GM19025 (cell line): ENCODE data around the gene ATOH7.
"Not testable (repeated sequence)": the region's sequence is repeated elsewhere in the genome, so short reads cannot be mapped to it uniquely, and the experiment has no call there.

Experiments used
- ATAC-seq: cut with Tn5 transposase; IDR thresholded peaks from one replicate; pipeline ENCODE4 v1.9.1; 2021; ENCODE audit warnings: mild to moderate bottlenecking, low read depth, moderate library complexity; ENCODE audit not compliant: unreplicated experiment

ATOH7 gene

DNA sequence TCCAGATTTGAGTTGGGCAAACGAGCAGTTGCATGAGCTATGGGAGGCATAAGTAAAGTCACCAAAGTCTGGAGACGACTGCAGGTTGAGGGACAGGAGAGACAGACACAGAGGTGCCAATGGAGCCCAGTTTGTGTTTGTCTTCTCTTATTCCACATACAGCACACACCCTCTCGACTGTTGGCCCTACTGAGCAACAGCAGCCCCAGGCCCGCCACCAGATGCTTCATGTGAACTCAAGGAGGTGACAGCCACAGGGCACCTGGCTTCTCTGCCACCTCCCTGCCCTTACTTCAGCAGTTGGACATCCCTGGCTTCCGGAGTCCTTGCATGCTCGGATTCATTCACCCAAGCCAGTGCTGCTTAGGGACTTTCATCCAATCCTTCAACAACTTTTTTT lies 6.5 kb upstream of the ATOH7 start:
- ATAC-seq = no peak

DNA sequence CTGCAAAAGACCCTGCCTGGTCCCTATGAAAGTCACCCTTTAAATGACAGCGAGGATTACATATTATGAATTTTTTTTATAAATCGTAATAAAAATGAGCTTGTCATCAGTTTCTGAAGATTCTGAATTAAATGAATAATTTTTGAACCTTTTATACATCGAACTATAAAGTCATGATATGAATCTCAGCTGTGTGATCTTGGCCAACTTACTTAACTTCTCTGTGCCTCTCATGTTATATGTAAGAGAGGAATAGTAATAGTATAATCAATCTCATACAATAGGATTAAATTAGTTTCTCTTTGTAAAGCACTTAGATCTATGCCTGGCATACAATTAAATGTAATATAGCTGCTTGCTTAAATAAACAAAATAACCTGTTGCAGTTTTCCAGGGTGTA lies 5.3 kb upstream of the ATOH7 start:
- ATAC-seq = no peak

DNA sequence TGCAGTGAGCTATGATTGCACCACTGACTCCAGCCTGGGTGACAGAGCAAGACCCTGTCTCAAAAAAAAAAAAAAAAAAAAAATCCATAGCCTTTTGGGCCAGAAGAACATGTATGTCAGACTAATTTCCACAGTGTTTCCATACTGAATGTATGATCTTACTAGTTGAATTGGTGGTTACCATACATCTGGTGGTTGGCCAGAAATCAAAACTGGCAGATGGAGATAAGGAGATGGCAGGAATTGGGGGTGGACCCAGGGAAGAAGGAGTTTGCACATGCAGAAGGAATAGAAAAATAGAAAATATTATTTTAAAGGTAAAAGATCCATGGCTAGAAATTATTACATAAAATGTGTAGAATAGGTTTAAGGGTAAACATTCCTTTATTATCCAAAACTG lies 3.7 kb upstream of the ATOH7 start:
- ATAC-seq = no peak

DNA sequence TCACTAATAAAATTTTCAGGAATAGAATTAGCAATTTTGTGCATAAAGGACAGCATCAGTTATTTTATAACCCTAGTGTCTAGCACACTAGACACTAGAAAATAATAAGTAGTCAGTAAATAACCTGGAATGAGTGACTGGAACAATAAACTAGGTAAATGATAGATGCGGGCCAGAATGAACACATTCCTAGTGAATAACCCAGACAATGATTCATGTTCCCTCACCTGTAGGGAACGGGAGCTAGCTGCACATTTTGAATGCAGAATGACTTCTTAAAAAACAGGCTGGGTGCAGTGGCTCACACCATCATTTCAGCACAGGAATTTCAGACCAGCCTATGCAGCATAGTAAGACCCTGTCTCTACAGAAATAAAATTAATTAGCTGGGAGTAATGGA lies 3.2 kb upstream of the ATOH7 start:
- ATAC-seq = no peak

DNA sequence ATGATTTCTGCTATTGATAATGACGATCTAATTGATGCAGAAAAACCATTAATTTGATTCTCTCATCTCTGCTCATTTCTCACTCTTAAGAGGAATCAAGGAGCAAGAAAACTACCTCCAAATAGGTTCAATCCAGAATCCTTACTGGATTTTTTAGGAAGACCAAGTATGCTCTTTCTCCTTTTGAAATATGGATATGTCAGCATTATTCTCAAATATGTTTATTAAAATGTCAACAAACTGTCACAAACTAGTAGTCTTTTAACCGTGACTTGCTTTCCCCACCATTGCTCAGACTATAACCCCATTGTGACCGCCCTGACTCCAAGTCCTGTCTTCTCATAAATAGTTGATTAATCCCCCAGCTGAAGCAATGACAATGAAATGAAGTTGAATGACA lies 1.1 kb upstream of the ATOH7 start:
- no peak for ATAC-seq

DNA sequence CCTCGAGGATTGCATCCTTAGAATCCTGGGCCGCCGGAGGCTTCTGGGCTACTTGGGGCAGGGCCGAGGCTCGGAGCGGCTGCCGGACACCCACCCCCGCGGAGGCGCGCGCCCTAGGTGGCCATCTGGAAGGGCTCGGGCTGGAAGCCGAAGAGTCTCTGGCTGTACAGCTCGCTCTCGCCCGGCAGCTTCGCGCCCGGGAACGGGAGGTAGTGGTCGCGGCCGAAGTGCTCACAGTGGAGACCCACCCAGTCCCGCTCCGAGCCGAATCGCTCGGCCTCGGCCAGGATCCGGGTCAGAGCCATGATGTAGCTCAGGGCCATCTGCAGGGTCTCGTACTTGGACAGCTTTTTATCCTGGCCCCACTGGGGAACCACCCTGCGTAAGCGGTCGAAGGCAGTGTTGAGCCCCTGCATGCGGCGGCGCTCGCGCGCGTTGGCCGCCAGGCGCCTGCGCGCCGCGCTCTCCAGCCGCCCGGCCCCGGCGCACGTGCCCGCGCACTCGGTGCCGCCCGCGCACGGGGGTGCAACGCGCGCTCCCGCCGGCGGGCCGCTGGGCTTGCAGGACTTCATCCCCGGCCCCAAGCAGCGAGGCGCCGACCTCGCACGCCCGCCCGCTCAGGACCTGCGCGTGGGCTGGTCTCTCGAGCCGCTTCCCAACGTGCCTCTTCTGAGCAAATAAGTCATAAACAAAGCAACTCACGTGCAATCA lies 652 bp downstream of the ATOH7 start:
- peak; percentile 87 for ATAC-seq

DNA sequence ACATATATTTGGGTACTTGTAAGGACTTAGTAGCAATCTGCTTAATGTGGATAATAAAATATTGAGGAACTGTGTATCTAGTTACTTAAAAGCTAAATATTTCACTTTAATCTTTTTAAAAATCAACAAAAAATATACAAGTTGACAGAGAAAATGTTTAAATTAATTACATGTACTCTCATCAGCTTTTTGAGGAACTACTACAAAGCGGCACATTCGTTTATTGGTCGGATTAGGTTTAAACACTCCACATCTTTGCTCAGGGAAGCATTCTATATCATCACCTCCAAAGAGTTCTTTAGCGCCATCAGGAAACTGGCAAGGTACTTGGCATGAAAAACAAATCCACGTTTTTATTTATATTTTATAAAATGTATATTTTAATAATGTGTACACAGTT lies 1.6 kb downstream of the ATOH7 start:
- no peak for ATAC-seq

DNA sequence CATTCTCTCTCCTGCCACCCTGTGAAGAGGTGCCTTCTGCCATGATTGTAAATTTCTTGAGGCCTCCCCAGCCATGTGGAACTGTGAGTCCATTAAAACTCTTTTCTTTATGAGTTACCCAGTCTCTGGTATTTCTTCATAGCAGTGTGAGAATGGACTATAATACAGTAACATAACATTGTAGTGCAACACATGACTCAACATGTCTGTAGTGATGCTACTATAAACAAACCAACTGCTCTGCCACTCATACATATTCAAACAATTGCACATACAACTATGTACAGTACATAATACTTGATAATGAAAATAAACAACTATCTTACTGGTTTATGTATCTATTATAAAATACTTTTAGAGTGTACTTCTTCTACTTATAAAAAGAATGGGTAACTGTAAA lies 7.1 kb downstream of the ATOH7 start:
- no peak for ATAC-seq

DNA sequence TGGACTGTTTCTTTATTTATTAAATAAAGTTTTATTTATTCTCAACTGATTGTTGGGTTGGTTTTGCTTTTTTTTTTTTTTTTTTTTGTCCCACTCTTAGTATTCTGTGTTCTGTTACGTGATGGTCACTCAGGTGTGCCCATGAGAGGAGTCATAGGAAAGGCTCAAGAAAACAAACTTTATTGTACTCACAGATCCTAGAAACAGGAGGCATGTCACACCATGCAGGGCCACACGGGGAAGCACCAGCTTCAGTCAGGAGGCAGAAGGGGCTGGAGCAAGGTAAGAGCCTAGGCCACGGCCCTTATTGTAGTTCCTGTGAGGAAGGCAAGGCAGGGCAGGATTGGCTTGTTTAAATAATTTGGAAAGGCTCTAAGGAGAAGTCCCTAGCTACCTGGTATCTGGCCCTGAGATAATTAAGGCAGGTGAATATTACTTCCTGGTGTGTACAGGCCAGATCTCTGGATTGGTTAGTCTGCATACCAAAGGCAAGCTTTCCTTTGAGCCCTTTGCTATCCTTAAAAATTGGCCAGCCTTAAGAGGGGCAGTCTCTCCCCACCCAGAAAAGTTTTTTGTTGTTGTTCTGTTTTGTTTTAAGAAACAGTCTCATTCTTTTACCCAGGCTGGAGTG lies 8.3 kb downstream of the ATOH7 start:
- ATAC-seq = no peak

DNA sequence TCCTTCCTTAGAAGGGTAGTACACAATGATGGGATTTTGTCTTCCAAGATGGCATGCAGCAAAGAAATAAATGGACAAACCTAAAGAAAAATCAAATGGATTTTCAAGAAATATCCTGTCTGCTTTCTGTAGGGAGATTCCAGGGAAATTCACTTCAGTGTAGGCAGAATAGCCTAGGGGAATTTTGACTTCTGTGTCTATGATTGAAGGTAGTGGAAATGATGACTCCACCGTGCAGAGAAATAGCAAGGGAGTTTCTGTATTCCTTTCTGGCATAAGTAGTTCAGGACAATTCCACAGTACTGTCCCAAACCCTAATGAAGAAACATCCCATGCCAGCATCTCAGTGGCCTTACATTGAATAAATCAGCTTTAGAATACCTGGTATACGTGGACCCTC lies 9.5 kb downstream of the ATOH7 start:
- no peak for ATAC-seq

DNA sequence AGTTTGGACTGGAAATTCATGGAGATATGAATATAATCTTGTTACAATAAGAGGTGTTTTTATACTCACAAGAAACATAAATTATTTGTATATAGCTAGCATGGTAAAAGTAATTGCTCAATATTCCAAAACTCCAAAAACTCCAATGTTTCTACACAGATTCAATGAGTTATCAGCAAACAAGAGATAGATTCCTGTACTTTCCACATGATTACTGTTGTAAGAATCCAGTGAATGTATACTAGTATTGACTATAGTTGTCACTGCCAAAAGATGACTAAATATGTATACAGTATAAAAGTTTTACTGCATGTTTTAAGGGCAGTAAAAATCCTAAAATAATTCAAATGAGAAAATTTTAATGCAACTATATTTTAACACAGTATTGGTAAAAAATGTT lies 10.7 kb downstream of the ATOH7 start:
- ATAC-seq = no peak

DNA sequence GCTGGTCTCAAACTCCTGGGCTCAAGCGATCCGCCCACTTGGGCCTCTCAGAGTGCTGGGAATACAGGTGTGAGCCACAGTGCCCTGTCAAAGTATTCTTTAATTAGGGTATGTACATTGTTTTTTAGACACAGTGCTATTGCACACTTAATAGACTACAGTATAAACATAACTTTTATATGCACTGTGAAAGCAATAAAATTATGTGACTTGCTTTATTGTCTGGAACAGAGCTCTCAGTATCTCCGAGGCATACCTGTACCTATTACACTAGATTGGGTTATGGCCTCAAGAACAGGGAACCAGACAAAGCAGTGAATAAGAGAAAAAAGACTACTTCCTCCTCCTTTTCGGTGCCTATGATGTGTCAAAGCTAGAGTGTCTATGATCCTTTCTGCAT lies 13.1 kb downstream of the ATOH7 start:
- ATAC-seq = no peak

DNA sequence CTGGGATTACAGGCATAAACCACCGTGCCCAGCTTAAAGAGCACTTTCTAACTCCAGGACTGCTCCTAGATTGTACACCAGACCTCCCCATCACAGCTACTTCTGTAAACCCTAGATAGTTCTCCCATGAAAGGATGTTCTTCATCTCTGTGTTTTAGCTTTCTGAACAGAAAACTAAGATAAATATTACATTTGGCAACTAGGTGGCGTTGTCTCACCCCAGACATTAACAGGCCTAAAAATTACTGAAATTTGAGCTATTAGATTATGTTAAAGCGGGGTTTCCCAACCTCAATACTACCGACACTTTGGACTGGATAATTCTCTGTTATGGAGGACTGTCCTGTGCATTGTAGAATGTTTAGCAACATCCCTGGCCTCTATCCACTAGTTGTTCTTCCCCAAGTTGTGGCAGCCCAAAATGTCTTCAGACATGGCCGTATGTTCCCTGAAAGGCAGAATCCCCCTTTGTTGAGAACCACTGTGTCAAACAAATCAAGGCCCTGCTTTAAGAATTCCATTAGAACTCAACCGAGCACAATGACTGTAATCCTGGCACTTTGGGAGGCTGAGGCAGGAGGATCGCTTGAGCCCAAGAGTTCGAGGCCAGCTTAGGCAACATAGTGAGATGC lies 19.1 kb downstream of the ATOH7 start:
- ATAC-seq = no peak

DNA sequence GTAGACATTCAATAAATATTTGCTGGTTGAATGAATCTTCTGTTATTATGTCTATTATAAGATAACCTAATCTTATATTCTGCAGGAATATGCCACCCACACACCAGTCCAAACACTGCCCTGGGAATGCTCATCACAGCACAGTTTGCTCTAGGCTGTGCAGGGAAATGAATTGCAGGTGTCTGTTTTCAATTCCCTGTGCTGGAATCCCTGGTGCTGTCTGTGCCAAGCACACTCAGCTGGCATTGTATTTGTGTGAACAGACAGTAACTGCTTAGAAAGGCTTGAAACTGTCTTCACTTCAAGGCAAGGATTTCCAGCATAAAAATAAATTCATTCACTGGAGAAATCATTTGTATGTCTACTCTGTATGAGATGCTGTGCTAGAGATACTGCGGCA lies 20.2 kb downstream of the ATOH7 start:
- ATAC-seq = no peak

DNA sequence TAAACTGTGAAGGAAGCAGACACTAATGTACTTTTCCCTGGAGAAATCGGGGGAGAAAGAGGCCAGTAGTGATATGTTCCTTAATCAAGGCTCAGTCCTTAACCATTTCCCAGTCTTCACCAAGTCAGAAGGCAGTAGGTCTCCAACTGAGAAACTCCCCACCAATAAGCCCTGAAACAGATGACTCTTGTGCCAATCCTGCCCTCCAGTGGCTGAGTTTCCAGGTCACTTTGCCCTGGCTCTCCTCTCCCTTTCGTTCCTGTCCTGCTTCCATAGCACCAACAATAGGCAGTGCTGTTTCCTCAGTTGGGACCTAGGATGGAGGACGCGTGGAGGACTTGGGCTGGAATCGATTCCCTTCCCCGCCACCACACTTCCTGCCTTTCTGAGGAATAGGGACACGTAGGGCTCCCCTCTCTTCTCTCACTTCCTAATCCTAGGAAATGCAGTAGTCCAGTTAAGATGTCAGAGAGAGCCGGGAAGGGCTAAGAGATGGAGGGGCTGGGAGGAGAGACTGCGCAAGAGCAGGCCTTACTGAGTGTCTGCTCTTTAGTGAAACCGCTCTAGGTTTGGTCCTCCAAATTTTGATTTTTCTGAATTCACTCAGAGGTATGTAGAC lies 23.4 kb downstream of the ATOH7 start:
- no peak for ATAC-seq

DNA sequence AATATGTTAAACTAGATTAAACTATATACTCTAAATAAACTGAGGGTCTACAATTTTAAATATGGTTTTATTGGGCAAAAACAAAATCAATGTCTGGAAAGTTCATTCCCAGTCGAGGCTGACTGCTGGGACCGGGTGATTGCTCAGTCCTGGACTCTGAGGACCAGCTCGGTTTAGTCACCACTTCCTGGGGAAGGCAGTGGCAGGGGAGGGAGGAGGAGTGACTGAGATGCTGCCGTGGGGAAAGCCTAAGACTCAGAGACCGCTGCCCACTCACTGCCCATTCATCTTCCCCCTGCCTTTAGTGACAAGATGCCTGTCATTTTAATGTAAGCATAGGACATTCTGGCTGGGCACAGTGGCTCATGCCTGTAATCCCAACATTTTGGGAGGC lies 29.0 kb downstream of the ATOH7 start:
- ATAC-seq = no peak

DNA sequence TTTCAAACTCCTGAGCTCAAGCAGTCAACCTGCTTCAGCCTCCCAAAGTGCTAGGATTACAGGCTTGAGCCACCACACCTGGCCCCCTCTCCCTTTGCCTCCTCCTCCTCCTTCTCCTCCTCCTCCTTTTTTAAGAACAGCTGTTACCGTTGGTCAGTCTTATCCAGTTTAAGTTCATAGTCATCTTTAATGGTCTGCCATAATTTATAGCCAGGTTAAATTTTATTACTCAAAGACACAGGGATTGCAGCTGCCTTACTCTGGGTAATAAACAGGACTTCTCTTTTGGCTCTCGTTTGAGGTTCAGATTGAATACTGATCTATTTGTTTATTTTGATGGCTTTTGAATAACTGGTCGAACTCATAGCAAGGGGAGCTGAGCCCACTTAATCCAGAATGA lies 35.2 kb downstream of the ATOH7 start:
- no peak for ATAC-seq

DNA sequence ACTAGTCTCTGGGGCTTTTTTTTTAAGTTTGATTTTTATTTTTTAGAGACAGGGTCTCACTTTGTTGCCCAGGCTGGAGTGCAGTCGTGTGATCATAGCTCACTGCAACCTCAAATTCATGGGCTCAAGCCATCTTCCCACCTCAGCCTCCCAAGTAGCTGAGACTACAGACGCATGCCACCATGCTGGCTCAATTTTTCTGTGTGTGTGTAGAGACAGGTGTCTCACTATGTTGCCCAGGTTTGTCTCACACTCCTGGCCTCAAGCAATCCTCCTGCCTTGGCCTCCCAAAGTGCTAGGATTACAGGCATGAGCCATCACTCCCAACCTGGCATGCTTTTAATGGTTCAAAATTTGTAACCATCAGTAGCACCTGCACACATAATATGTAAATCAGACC lies 36.1 kb downstream of the ATOH7 start:
- ATAC-seq = not testable (repeated sequence)

DNA sequence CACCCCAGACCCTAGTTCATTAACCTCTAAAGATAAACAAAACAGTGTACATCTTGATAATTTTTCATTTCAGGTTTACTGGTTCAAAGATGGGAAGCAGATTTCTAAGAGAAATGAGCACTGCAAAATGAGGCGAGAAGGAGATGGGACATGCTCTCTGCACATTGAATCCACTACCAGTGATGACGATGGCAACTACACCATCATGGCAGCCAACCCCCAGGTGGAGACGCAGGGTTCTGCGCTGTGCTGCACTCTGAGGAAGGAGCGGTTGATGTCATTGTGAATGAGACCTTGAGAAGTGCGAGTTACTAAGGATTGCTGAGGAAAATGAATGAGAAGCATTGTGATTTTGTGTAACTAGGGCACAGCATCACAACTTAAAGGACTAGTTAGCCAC lies 37.6 kb downstream of the ATOH7 start:
- ATAC-seq = no peak

DNA sequence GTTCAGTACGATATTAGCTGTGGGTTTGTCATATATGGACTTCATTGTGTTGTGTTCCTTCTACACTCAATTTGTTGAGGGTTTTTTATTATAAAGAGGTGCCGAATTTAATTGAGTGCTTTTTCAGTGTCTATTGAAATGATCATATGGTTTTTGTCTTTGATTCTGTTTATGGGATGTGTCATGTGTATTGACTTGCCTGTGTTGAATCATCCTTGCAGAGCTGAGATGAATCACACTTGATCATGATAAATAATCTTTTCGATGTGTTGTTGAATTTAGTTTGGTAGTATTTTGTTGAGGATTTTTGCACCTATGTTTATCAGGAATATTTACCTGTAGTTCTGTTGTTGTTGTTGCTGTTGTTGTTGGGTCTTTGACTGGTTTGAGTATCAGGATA lies 39.8 kb downstream of the ATOH7 start:
- ATAC-seq = no peak

DNA sequence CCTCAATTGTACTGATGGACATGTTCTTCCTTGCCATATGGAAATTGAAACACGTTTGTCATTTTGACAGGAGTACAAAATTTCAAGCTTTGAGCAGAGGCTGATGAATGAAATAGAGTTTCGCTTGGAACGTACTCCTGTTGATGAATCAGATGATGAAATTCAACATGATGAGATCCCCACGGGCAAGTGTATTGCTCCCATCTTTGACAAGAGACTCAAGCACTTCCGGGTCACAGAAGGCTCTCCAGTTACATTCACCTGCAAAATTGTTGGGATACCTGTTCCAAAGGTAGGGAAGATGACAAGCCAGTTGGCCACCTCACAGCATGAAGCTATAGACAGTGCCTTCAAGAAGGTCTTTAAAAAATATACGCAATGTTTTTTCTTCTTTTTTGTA lies 43.1 kb downstream of the ATOH7 start:
- ATAC-seq = no peak

DNA sequence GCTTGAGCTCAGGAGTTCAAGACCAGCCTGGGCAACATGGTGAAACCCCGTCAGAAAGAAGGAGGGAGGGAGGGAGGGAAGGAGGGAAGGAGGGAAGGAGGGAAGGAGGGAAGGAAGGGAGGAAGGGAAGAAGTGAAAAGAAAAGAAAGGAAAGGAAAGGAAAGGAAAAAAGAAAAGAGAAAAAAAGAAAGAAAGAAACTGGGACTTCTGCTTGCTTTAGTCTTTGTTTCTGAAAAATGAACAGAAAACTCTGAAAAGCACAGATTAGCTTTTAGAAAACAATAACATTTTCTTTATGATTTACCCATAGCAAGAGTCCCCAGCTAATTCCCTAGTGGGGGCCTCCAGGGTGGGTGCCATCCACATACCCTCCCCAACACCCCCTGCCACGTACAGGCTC lies 46.8 kb downstream of the ATOH7 start:
- no peak for ATAC-seq
